KMS-11 (cell line): Measurements from ENCODE around the gene NAB1.

Experiments used
- H2AFZ ChIP-seq: fragments of 200-600 bp; sonication (generic); 2 replicates; pipeline ENCODE4 v1.6.1; 2016; ENCODE audit warnings: antibody characterized with exemption, mixed run types, low read depth
- H3K27ac ChIP-seq: fragments of 200-600 bp; sonication (generic); 2 replicates; pipeline ENCODE4 v1.6.1; 2016; ENCODE audit warnings: mild to moderate bottlenecking, mixed run types
- H3K27me3 ChIP-seq: fragments of 200-600 bp; sonication (generic); 2 replicates; pipeline ENCODE4 v1.6.1; 2017; ENCODE audit warnings: mild to moderate bottlenecking, low read depth, mixed run types, moderate library complexity; ENCODE audit not compliant: insufficient read depth
- H3K36me3 ChIP-seq: fragments of 200-600 bp; sonication (generic); 2 replicates; pipeline ENCODE4 v1.6.1; 2017; ENCODE audit warnings: mild to moderate bottlenecking, mixed run types; ENCODE audit not compliant: insufficient read depth
- H3K4me1 ChIP-seq: fragments of 200-600 bp; sonication (generic); 2 replicates; pipeline ENCODE4 v1.6.1; 2016; ENCODE audit warnings: mild to moderate bottlenecking, low read depth, mixed run types; ENCODE audit not compliant: poor library complexity, severe bottlenecking
- H3K4me2 ChIP-seq: fragments of 200-600 bp; sonication (generic); 2 replicates; pipeline ENCODE4 v1.7.0; 2016; ENCODE audit warnings: mild to moderate bottlenecking, mixed run types
- H3K4me3 ChIP-seq: fragments of 200-600 bp; sonication (generic); IDR thresholded peaks from 2 replicates; pipeline ENCODE4 v1.6.1; 2017; ENCODE audit warnings: low read depth, low read length, mixed read lengths; ENCODE audit not compliant: insufficient read depth
- H3K79me2 ChIP-seq: fragments of 200-600 bp; sonication (generic); 2 replicates; pipeline ENCODE4 v1.6.1; 2016; ENCODE audit warnings: low read depth, mixed run types; ENCODE audit not compliant: insufficient read depth
- H3K9ac ChIP-seq: fragments of 200-600 bp; sonication (generic); 2 replicates; pipeline ENCODE4 v1.6.1; 2016; ENCODE audit warnings: mild to moderate bottlenecking, mixed run types
- H4K20me1 ChIP-seq: fragments of 200-600 bp; sonication (generic); 2 replicates; pipeline ENCODE4 v1.6.1; 2016; ENCODE audit warnings: mild to moderate bottlenecking, mixed run types; ENCODE audit not compliant: insufficient read depth
- CTCF ChIP-seq: fragments of 200-600 bp; sonication (generic); conservative IDR thresholded peaks from 2 replicates; pipeline ENCODE4 v1.6.1; 2017; ENCODE audit warnings: low read depth, mild to moderate bottlenecking, antibody characterized with exemption, low read length, moderate library complexity, mixed read lengths

NAB1 gene

DNA sequence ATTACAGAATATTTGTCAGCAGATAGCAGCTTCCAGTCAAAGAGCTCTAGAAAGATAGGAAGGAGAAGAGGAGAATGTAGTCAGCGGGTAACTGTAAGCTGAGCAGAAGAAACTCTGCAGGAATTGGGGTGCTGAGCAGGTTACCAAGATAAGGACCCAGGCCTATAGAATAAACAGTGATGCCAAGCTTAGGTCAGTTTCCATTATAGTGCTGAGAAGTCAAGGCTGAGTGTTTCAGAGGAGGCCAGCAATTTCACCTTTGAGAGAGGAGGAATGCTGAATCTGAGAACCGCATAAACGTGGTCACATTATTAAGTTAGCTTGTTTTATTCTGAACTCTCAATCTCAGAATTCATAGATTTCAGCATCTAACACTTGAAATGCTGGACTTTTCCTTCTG lies 13.9 kb downstream of the NAB1 start:
- no peaks in the 10 kb centered on the region for H3K36me3 ChIP-seq
- H3K4me3 ChIP-seq, result no peak overlapping the region
- H3K27me3 ChIP-seq, result no peaks in the 10 kb centered on the region
- no peak overlapping the region for H3K4me2 ChIP-seq
- H3K9ac ChIP-seq, result no peak overlapping the region
- no peak overlapping the region for H3K27ac ChIP-seq
- no peaks in the 10 kb centered on the region for H3K4me1 ChIP-seq
- H3K79me2 ChIP-seq, result 0 out of 2 replicates have a peak, but pooled peaks cover 4% of the 10 kb centered on the region
- no peak overlapping the region for H2AFZ ChIP-seq
- H4K20me1 ChIP-seq, result no peaks in the 10 kb centered on the region
- no peak for TF ChIP-seq CTCF

DNA sequence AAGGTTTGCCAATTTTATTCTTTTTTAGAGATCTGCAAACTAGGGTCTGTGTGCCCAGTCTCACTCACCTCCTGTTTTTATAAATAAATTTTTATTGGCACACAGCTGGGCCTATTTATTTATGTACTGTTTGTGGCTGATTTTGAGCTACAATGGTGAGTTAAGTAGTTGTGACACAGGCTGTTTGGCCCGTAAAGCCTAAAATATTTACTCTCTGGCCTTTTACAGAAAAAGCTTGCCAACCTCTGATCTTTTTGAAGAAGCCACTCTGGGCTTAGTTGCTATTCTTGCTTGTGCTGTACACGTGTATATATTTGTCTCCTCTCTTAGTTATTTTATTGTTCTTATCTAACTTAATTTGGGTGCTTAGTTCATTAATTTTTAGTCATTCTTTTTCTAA lies 14.5 kb downstream of the NAB1 start:
- Histone ChIP-seq H3K4me1 (no peaks in the 10 kb centered on the region), H3K4me3 (no peak overlapping the region), H2AFZ (no peak overlapping the region), H3K9ac (no peak overlapping the region), H3K79me2 (0 out of 2 replicates have a peak, but pooled peaks cover 4% of the 10 kb centered on the region), H3K4me2 (no peak overlapping the region), H3K27me3 (no peaks in the 10 kb centered on the region), H3K36me3 (no peaks in the 10 kb centered on the region), H4K20me1 (no peaks in the 10 kb centered on the region), H3K27ac (no peak overlapping the region)
- no peak for TF ChIP-seq CTCF

DNA sequence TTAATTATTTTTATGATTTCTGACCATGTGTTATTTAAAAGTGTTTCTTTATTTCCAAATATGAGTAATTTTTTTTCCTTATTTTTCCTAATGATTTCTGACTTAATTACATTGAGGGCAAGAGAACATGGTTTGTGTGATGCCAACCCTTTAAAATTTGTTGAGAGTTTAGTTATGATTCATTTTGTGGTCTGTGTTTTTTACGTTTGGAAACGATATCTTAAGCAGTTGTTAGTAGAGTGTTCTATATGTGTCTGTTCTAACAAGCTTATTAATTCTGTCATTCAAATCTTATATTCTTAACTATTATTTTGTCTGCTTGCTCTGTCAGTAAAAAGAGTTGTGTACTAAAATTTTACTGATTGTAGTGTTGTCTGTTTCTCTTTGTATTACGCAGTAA lies 15.0 kb downstream of the NAB1 start:
- Histone ChIP-seq H3K79me2 (0 out of 2 replicates have a peak, but pooled peaks cover 4% of the 10 kb centered on the region), H2AFZ (no peak overlapping the region), H3K4me1 (peaks cover 4% of the 10 kb centered on the region), H3K27ac (no peak overlapping the region), H4K20me1 (no peaks in the 10 kb centered on the region), H3K36me3 (no peaks in the 10 kb centered on the region), H3K9ac (no peak overlapping the region), H3K27me3 (no peaks in the 10 kb centered on the region), H3K4me3 (no peak overlapping the region), H3K4me2 (no peak overlapping the region)
- no peak for TF ChIP-seq CTCF

DNA sequence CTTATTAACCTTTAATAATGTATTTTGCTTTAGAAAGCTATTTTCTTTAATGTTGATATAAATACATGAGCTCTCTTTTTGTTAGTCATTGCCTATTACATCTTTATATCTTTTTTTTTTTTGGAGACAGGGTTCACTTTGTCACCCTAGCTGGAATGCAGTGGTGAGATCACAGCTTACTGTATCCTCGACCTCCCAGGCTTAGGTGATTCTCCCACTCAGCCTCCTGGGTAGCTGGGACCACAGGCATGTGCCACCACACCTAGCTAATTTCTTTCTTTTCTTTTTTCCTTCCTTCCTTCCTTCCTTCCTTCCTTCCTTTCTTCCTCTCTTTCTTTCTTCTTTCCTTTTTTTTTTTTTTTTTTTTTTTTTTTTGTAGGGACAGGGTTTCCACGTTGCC lies 15.4 kb downstream of the NAB1 start:
- Histone ChIP-seq H3K9ac (no peak overlapping the region), H3K79me2 (0 out of 2 replicates have a peak, but pooled peaks cover 4% of the 10 kb centered on the region), H3K27me3 (no peaks in the 10 kb centered on the region), H4K20me1 (no peaks in the 10 kb centered on the region), H3K27ac (no peak overlapping the region), H3K4me1 (peaks cover 8% of the 10 kb centered on the region), H3K4me2 (no peak overlapping the region), H2AFZ (no peak overlapping the region), H3K36me3 (no peaks in the 10 kb centered on the region), H3K4me3 (no peak overlapping the region)
- TF ChIP-seq CTCF, result no peak
